ENCODE measurements around the gene STARD13. TPM values are rescaled to one million over a fixed set of nuclear protein-coding genes. Genes with fewer than 3 reads are reported as not detected.

STARD13 gene
- total RNA-seq, 1 donor from 2014 or later = 23.6 TPM

GRCh38 chr13:33224191-33224590 is 61.4 kb downstream of the STARD13 start:
- H3K27me3 Mint-ChIP-seq (ENCODE audit: low read depth) = no peaks in the 10 kb centered on the region
- peaks cover 21% of the 10 kb centered on the region for H3K4me1 Mint-ChIP-seq
- peaks cover 5% of the 10 kb centered on the region for H3K9me3 Mint-ChIP-seq
- H3K36me3 Mint-ChIP-seq (ENCODE audit: low read depth) = peaks cover 5% of the 10 kb centered on the region
- H3K27ac Mint-ChIP-seq (ENCODE audit: unreplicated experiment) = no peak overlapping the region
- DNase-seq (ENCODE audit: low read depth, low spot score) = no peak
- no peak overlapping the region for H3K4me3 Mint-ChIP-seq
- TF ChIP-seq, protein P1, sequence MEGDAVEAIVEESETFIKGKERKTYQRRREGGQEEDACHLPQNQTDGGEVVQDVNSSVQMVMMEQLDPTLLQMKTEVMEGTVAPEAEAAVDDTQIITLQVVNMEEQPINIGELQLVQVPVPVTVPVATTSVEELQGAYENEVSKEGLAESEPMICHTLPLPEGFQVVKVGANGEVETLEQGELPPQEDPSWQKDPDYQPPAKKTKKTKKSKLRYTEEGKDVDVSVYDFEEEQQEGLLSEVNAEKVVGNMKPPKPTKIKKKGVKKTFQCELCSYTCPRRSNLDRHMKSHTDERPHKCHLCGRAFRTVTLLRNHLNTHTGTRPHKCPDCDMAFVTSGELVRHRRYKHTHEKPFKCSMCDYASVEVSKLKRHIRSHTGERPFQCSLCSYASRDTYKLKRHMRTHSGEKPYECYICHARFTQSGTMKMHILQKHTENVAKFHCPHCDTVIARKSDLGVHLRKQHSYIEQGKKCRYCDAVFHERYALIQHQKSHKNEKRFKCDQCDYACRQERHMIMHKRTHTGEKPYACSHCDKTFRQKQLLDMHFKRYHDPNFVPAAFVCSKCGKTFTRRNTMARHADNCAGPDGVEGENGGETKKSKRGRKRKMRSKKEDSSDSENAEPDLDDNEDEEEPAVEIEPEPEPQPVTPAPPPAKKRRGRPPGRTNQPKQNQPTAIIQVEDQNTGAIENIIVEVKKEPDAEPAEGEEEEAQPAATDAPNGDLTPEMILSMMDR (conservative IDR thresholded peaks at IDR 0.05) = no peak

DNA sequence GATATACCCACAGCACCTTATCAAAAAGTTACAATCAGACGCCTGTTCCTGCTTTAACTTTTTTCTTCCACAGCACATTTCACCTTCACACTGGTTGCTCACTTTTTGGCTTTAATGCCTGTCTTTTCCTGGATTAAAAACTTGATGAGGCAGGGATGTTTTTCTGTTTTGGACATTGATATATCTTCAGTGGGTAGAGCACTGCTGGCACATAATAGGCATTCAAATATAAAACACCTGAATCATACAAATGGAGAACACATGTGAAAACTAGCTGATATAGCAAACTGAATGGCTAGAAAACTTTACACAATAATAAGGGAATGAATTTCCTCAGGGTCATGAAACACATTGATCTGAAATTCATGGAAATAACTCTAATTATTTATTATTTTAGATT is 65.6 kb downstream of the STARD13 start:
- H3K4me3 Mint-ChIP-seq = no peak overlapping the region
- H3K9me3 Mint-ChIP-seq = peaks cover 5% of the 10 kb centered on the region
- no peak overlapping the region for H3K27ac Mint-ChIP-seq (ENCODE audit: unreplicated experiment)
- H3K4me1 Mint-ChIP-seq = peaks cover 3% of the 10 kb centered on the region
- TF ChIP-seq, protein P1 (conservative IDR thresholded peaks at IDR 0.05) = no peak
- H3K27me3 Mint-ChIP-seq (ENCODE audit: low read depth) = no peaks in the 10 kb centered on the region
- no peak for DNase-seq (ENCODE audit: low read depth, low spot score)
- H3K36me3 Mint-ChIP-seq (ENCODE audit: low read depth) = peaks cover 5% of the 10 kb centered on the region

DNA sequence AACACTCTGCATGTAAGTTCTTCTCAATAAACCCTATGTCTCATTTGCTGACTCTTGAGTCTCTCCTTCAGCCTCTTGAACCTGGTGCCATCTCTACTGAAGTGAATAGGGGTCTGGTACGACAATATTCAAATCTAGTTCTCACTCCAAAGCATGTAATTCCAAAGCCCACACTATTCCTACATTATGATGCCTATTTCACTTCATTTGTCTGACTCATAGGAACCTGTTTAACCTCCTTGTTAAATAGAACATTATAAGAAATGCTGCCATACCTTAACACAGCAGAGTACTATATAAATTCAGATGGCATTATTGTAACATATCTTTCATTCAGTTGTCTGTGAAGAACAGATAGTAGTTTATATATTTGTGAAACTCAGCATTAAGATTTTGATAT is 67.1 kb downstream of the STARD13 start:
- no peaks in the 10 kb centered on the region for H3K36me3 Mint-ChIP-seq (ENCODE audit: low read depth)
- TF ChIP-seq, protein P1 (conservative IDR thresholded peaks at IDR 0.05) = no peak
- no peak overlapping the region for H3K27ac Mint-ChIP-seq (ENCODE audit: unreplicated experiment)
- no peak for DNase-seq (ENCODE audit: low read depth, low spot score)
- H3K9me3 Mint-ChIP-seq = no peaks in the 10 kb centered on the region
- no peaks in the 10 kb centered on the region for H3K27me3 Mint-ChIP-seq (ENCODE audit: low read depth)
- H3K4me3 Mint-ChIP-seq = no peak overlapping the region
- peaks cover 18% of the 10 kb centered on the region for H3K4me1 Mint-ChIP-seq

DNA sequence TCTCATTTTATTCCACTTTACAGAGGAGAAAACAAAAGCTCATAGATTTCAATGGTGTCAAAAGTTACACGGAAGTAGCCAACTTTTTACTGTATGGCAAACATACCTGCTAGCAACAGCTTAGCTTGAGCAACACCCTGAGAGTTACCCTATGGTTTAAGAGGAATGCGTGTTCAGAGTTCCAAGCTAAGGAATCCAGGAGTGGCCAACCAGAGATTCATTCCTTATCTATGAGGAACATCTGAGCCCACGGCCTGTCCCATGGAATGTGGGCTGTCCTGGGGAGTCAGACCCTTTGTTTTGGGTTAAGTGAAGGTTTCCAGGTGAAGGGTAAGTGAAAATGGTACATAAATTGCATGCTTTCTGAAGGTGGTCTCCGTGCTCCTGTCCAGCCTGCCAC is 67.5 kb downstream of the STARD13 start:
- no peaks in the 10 kb centered on the region for H3K9me3 Mint-ChIP-seq
- no peak overlapping the region for H3K4me3 Mint-ChIP-seq
- TF ChIP-seq, protein P1 (conservative IDR thresholded peaks at IDR 0.05) = no peak
- H3K27me3 Mint-ChIP-seq (ENCODE audit: low read depth) = no peaks in the 10 kb centered on the region
- peaks cover 22% of the 10 kb centered on the region for H3K4me1 Mint-ChIP-seq
- no peaks in the 10 kb centered on the region for H3K36me3 Mint-ChIP-seq (ENCODE audit: low read depth)
- no peak overlapping the region for H3K27ac Mint-ChIP-seq (ENCODE audit: unreplicated experiment)
- DNase-seq (ENCODE audit: low read depth, low spot score) = no peak

DNA sequence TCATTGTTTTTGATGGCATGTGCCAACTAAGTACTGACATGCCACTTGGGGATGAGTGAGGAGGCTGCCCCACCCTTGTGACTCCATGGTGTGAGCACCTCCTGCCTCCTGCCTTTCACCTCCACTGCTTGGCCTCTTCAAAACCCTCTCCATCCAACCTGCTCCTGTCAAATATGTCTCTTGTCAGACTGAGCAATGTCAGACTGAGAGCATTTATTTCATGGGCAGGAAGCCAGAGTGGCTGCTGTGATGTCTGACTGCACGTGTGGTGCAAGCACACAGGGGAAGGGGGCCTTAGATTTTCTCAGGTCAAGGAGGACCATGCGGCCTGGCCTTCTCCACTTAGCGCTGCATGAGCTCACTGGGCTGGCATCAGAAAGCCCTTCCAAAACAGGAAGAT is 68.3 kb downstream of the STARD13 start:
- Mint-ChIP-seq H3K27me3 (ENCODE audit: low read depth) (no peaks in the 10 kb centered on the region), H3K36me3 (ENCODE audit: low read depth) (no peaks in the 10 kb centered on the region), H3K4me3 (no peak overlapping the region), H3K4me1 (peaks cover 24% of the 10 kb centered on the region), H3K9me3 (no peaks in the 10 kb centered on the region), H3K27ac (ENCODE audit: unreplicated experiment) (no peak overlapping the region)
- TF ChIP-seq, protein P1 (conservative IDR thresholded peaks at IDR 0.05) = no peak
- DNase-seq (ENCODE audit: low read depth, low spot score) = no peak

DNA sequence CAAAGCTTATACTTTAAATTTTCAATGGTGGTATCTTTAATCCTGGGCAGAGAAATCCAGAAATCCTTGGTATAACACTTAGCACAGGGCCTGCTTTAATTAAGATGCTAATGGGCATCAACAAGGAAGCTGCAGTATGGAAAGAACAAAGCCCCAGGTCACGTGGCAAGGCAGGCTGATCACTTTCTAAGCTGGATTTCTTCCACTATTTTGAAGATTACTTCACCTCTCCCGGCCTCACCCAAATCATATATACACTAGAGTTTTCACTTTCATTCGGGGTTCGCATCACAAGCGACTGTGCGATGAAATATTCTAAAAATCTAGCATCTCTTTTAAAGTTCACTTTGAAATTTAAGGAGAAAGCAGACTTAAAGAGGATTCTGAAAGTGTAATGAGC is 71.8 kb downstream of the STARD13 start:
- no peak overlapping the region for H3K27ac Mint-ChIP-seq (ENCODE audit: unreplicated experiment)
- DNase-seq (ENCODE audit: low read depth, low spot score) = no peak
- no peak overlapping the region for H3K4me3 Mint-ChIP-seq
- peaks cover 29% of the 10 kb centered on the region for H3K4me1 Mint-ChIP-seq
- H3K36me3 Mint-ChIP-seq (ENCODE audit: low read depth) = no peaks in the 10 kb centered on the region
- TF ChIP-seq, protein P1 (conservative IDR thresholded peaks at IDR 0.05) = no peak
- no peaks in the 10 kb centered on the region for H3K27me3 Mint-ChIP-seq (ENCODE audit: low read depth)
- H3K9me3 Mint-ChIP-seq = no peaks in the 10 kb centered on the region
